H9 (cell line): ENCODE results near the gene ANKS3. TPM values are rescaled to one million over a fixed set of nuclear protein-coding genes. Genes with fewer than 3 reads are reported as not detected.

Source experiments
- DNase-seq: peaks from one replicate; pipeline ENCODE4 v3.0.0-alpha.2; 2017
- H2AFZ ChIP-seq: one replicate; pipeline ENCODE4 v1.6.1; 2013; ENCODE audit warnings: mild to moderate bottlenecking, low read length, control low read depth, moderate library complexity
- H2AK5ac ChIP-seq: 2 replicates; pipeline ENCODE4 v1.6.1; 2013; ENCODE audit warnings: low read length, control low read depth, mixed read lengths; ENCODE audit not compliant: insufficient read length
- H2BK120ac ChIP-seq: one replicate; pipeline ENCODE4 v1.6.1; 2013; ENCODE audit warnings: low read depth, mild to moderate bottlenecking, low read length, control low read depth, inconsistent platforms; ENCODE audit not compliant: poor library complexity, severe bottlenecking
- H2BK12ac ChIP-seq: 2 replicates; pipeline ENCODE4 v1.6.1; 2013; ENCODE audit warnings: low read length, control low read depth, mixed read lengths, low read depth; ENCODE audit not compliant: insufficient read length
- H2BK15ac ChIP-seq: 2 replicates; pipeline ENCODE4 v1.6.1; 2013; ENCODE audit warnings: low read depth, low read length, control low read depth
- H2BK20ac ChIP-seq: one replicate; pipeline ENCODE4 v1.6.1; 2013; ENCODE audit warnings: low read depth, mild to moderate bottlenecking, low read length, control low read depth, inconsistent platforms; ENCODE audit not compliant: poor library complexity, severe bottlenecking
- H2BK5ac ChIP-seq: 2 replicates; pipeline ENCODE4 v1.6.1; 2013; ENCODE audit warnings: low read length, control low read depth, mixed read lengths; ENCODE audit not compliant: insufficient read length
- H3K14ac ChIP-seq: 2 replicates; pipeline ENCODE4 v1.6.1; 2013; ENCODE audit warnings: low read length, control low read depth; ENCODE audit not compliant: insufficient read depth
- H3K18ac ChIP-seq: 2 replicates; pipeline ENCODE4 v1.6.1; 2013; ENCODE audit warnings: low read depth, mild to moderate bottlenecking, mixed read lengths, low read length, control low read depth; ENCODE audit not compliant: insufficient read length
- H3K23ac ChIP-seq: 2 replicates; pipeline ENCODE4 v1.6.1; 2013; ENCODE audit warnings: low read length, control low read depth, mixed read lengths, low read depth; ENCODE audit not compliant: insufficient read length
- H3K23me2 ChIP-seq: 2 replicates; pipeline ENCODE4 v1.6.1; 2013; ENCODE audit warnings: low read depth, mild to moderate bottlenecking, mixed read lengths, low read length, control low read depth; ENCODE audit not compliant: insufficient read length, poor library complexity, severe bottlenecking
- H3K27ac ChIP-seq: 2 replicates; pipeline ENCODE4 v1.5.1; 2013; ENCODE audit warnings: low read length, control low read depth, mixed read lengths, low read depth; ENCODE audit not compliant: insufficient read length
- H3K27me3 ChIP-seq: 2 replicates; pipeline ENCODE4 v1.6.1; 2013; ENCODE audit warnings: low read length, control low read depth, inconsistent platforms; ENCODE audit not compliant: insufficient read depth
- H3K4ac ChIP-seq: 2 replicates; pipeline ENCODE4 v1.6.1; 2013; ENCODE audit warnings: low read depth, mild to moderate bottlenecking, control low read depth, inconsistent platforms, low read length, moderate library complexity
- H3K4me1 ChIP-seq: 2 replicates; pipeline ENCODE4 v1.6.1; 2013; ENCODE audit warnings: low read length, control low read depth, inconsistent platforms; ENCODE audit not compliant: insufficient read depth
- H3K4me2 ChIP-seq: 2 replicates; pipeline ENCODE4 v1.6.1; 2013; ENCODE audit warnings: low read length, control low read depth, mixed read lengths; ENCODE audit not compliant: insufficient read length, insufficient read depth
- H3K56ac ChIP-seq: 2 replicates; pipeline ENCODE4 v1.6.1; 2013; ENCODE audit warnings: low read depth, mild to moderate bottlenecking, mixed read lengths, low read length, control low read depth; ENCODE audit not compliant: insufficient read length
- H3K79me1 ChIP-seq: 2 replicates; pipeline ENCODE4 v1.6.1; 2013; ENCODE audit warnings: low read depth, mild to moderate bottlenecking, moderate library complexity, low read length, control low read depth, inconsistent platforms; ENCODE audit not compliant: insufficient read depth, poor library complexity, severe bottlenecking
- H3K79me2 ChIP-seq: 2 replicates; pipeline ENCODE4 v1.6.1; 2013; ENCODE audit warnings: low read length, control low read depth, inconsistent platforms; ENCODE audit not compliant: insufficient read depth
- H3K9ac ChIP-seq: 2 replicates; pipeline ENCODE4 v1.6.1; 2013; ENCODE audit warnings: low read length, control low read depth, mixed read lengths; ENCODE audit not compliant: insufficient read length; ENCODE audit errors: extremely low read depth
- H3K9me3 ChIP-seq: one replicate; pipeline ENCODE4 v1.6.1; 2013; ENCODE audit warnings: low read depth, low read length, inconsistent platforms; ENCODE audit not compliant: control insufficient read depth
- H3T11ph ChIP-seq: one replicate; pipeline ENCODE4 v1.6.1; 2013; ENCODE audit warnings: mild to moderate bottlenecking, low read length, control low read depth, inconsistent platforms
- H4K20me1 ChIP-seq: one replicate; pipeline ENCODE4 v1.6.1; 2013; ENCODE audit not compliant: control insufficient read depth, insufficient read length, insufficient read depth
- H4K5ac ChIP-seq: 2 replicates; pipeline ENCODE4 v1.6.1; 2013; ENCODE audit warnings: low read depth, mild to moderate bottlenecking, mixed read lengths, low read length, control low read depth; ENCODE audit not compliant: insufficient read length
- H4K8ac ChIP-seq: replicated peaks from 2 replicates; pipeline ENCODE4 v1.6.1; 2013; ENCODE audit warnings: low read length, control low read depth, mixed read lengths, low read depth; ENCODE audit not compliant: insufficient read length
- H4K91ac ChIP-seq: 2 replicates; pipeline ENCODE4 v1.6.1; 2013; ENCODE audit warnings: low read depth, mild to moderate bottlenecking, moderate library complexity, mixed read lengths, low read length, control low read depth; ENCODE audit not compliant: insufficient read length
- H3K27ac Mint-ChIP-seq, 3 experiments: 2 replicates in 2 of 3; 3 replicates in 1 of 3; pipeline ENCODE4 v1.8.0; 2020 to 2021; ENCODE audit warnings: mixed read lengths in 3 of 3, mild to moderate bottlenecking in 1 of 3, moderate library complexity in 1 of 3
- H3K27me3 Mint-ChIP-seq: 2 replicates; pipeline ENCODE4 v1.8.0; 2021; ENCODE audit warnings: low read depth, mild to moderate bottlenecking, moderate library complexity, mixed read lengths
- H3K36me3 Mint-ChIP-seq, 3 experiments: 2 replicates in 2 of 3; 3 replicates in 1 of 3; pipeline ENCODE4 v1.8.0; 2020 to 2021; ENCODE audit warnings: low read depth in 3 of 3, mixed read lengths in 3 of 3; ENCODE audit not compliant: insufficient read depth in 1 of 3
- H3K4me1 Mint-ChIP-seq, 2 experiments: 2 replicates each; pipeline ENCODE4 v1.8.0; 2020; ENCODE audit warnings: mixed read lengths in 2 of 2
- H3K4me3 Mint-ChIP-seq, 2 experiments: 2 replicates in 1 of 2; 3 replicates in 1 of 2; pipeline ENCODE4 v1.8.0; 2020 to 2021; ENCODE audit warnings: mild to moderate bottlenecking in 2 of 2, mixed read lengths in 2 of 2, moderate library complexity in 1 of 2
- H3K9me3 Mint-ChIP-seq, 2 experiments: 2 replicates in 1 of 2; 3 replicates in 1 of 2; pipeline ENCODE4 v1.8.0; 2020; ENCODE audit warnings: mild to moderate bottlenecking in 2 of 2, mixed read lengths in 2 of 2, moderate library complexity in 1 of 2
- WGBS: extraction: QIAGEN DNeasy Blood & Tissue Kit; methylation state at CpG from one replicate; pipeline ENCODE4 v1.1.7; 2013; ENCODE audit warnings: missing lambda C conversion rate, low lambda C conversion rate, mixed read lengths; ENCODE audit not compliant: insufficient read length; ENCODE audit errors: extremely low coverage; 5-methylcytosine and 5-hydroxymethylcytosine counted together
- total RNA-seq: library from RNA; stranded (reverse); gene quantifications from 2 replicates; pipeline ENCODE4 v1.2.1, GENCODE V29; 2021
- TF ChIP-seq, protein P1 (sequence below): fragments of 200-600 bp; sonication (generic); conservative IDR thresholded peaks from 3 replicates; pipeline ENCODE4 v1.8.0; 2021; ENCODE audit warnings: antibody characterized with exemption, mild to moderate bottlenecking

Gene ANKS3
- total RNA-seq, 1 experiment from 2014 or later: 32.0 TPM

GRCh38 chr16:4686497-4687210 is 47.4 kb downstream of the ANKS3 start:
- H3K27me3 ChIP-seq: no peaks in the 10 kb centered on the region
- TF ChIP-seq, protein P1, sequence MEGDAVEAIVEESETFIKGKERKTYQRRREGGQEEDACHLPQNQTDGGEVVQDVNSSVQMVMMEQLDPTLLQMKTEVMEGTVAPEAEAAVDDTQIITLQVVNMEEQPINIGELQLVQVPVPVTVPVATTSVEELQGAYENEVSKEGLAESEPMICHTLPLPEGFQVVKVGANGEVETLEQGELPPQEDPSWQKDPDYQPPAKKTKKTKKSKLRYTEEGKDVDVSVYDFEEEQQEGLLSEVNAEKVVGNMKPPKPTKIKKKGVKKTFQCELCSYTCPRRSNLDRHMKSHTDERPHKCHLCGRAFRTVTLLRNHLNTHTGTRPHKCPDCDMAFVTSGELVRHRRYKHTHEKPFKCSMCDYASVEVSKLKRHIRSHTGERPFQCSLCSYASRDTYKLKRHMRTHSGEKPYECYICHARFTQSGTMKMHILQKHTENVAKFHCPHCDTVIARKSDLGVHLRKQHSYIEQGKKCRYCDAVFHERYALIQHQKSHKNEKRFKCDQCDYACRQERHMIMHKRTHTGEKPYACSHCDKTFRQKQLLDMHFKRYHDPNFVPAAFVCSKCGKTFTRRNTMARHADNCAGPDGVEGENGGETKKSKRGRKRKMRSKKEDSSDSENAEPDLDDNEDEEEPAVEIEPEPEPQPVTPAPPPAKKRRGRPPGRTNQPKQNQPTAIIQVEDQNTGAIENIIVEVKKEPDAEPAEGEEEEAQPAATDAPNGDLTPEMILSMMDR: no peak
- no peak overlapping the region for H4K91ac ChIP-seq
- no peak overlapping the region for H3T11ph ChIP-seq
- no peak overlapping the region for H3K27ac Mint-ChIP-seq
- no peak overlapping the region for H3K56ac ChIP-seq
- H3K27ac ChIP-seq: no peak overlapping the region
- H3K9me3 Mint-ChIP-seq: no peaks in the 10 kb centered on the region
- no peaks in the 10 kb centered on the region for H3K27me3 Mint-ChIP-seq
- no peaks in the 10 kb centered on the region for H3K4me1 Mint-ChIP-seq
- H2BK20ac ChIP-seq: no peak overlapping the region
- H3K23me2 ChIP-seq: no peaks in the 10 kb centered on the region
- no peak overlapping the region for H2BK120ac ChIP-seq
- no CpG with 5 or more reads among the region's 27 CpGs for WGBS
- no peak overlapping the region for H4K8ac ChIP-seq
- no peak overlapping the region for H4K5ac ChIP-seq
- H3K14ac ChIP-seq: no peak overlapping the region; the same call in 1 of the 2 replicates
- no peak overlapping the region for H3K9ac ChIP-seq
- no peaks in the 10 kb centered on the region for H3K79me1 ChIP-seq
- H3K36me3 Mint-ChIP-seq: peaks cover 3 to 33% (median 30%) of the 10 kb centered on the region in 3 experiments; a peak in 6 of 7 replicates
- DNase-seq: no peak
- H2AFZ ChIP-seq: no peak overlapping the region
- H3K4me3 Mint-ChIP-seq: no peak overlapping the region
- no peaks in the 10 kb centered on the region for H3K4me1 ChIP-seq
- no peak overlapping the region for H3K4ac ChIP-seq
- no peaks in the 10 kb centered on the region for H3K79me2 ChIP-seq
- H2BK15ac ChIP-seq: no peak overlapping the region
- H3K23ac ChIP-seq: no peak overlapping the region
- H2AK5ac ChIP-seq: no peak overlapping the region
- no peak overlapping the region for H3K4me2 ChIP-seq
- no peak overlapping the region for H2BK12ac ChIP-seq
- H2BK5ac ChIP-seq: no peak overlapping the region
- H4K20me1 ChIP-seq: no peaks in the 10 kb centered on the region
- no peak overlapping the region for H3K18ac ChIP-seq
- no peaks in the 10 kb centered on the region for H3K9me3 ChIP-seq
